SU-DHL-6 (cell line): Measurements from ENCODE around the gene SGCD.

Source experiments
- CTCF ChIP-seq: fragments of 200-600 bp; sonication (generic); IDR thresholded peaks from one replicate; pipeline ENCODE4 v1.5.1; 2017; ENCODE audit warnings: antibody characterized with exemption, mild to moderate bottlenecking, low read length, moderate library complexity; ENCODE audit not compliant: insufficient read depth, poor library complexity, severe bottlenecking
- EZH2phosphoT487 ChIP-seq: fragments of 200-600 bp; sonication (generic), shearing (Covaris generic); conservative IDR thresholded peaks from 2 replicates; pipeline ENCODE4 v1.6.1; 2018; ENCODE audit warnings: mild to moderate bottlenecking, antibody characterized with exemption, low read length, moderate library complexity, mixed read lengths

GRCh38 chr5:156591631-156592030, 264.7 kb downstream of the SGCD start:
- no peak for TF ChIP-seq CTCF
- no peak for TF ChIP-seq EZH2phosphoT487
